ENCODE data around the gene STK40.
A peak's percentile ranks its signal among the peaks of the same experiment; 100 is the strongest.

STK40 gene

DNA sequence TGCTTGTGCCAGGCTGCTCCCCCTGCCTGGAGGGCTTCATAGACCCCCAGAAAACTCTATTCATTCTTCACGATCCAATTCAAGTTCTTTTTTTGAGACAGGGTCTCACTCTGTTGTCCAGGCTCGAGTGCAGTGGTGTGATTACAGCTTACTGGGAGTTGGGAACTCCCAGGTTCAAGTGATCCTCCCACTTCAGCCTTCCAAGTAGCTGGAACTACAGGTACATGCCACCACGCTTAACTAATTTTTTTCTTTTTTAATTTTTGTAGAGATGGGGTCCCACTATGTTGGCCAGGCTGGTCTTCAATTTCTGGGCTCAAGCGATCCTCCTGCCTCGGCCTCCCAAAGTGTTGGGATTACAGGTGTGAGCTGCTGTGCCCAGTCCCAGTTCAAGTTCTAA lies 4.3 kb downstream of the STK40 start:
- TF ChIP-seq MAX (IDR thresholded peaks at IDR 0.05) = no peak

- TF ChIP-seq FOXM1 (IDR thresholded peaks at IDR 0.05; ENCODE audit: borderline replicate concordance, low read depth) (no peak), TAF1 (IDR thresholded peaks at IDR 0.05; ENCODE audit: low read depth) (no peak), YY1 (IDR thresholded peaks at IDR 0.05; ENCODE audit: low read depth) (no peak), ZBTB7A (IDR thresholded peaks at IDR 0.05; ENCODE audit: low read depth) (no peak)
Measured at GRCh38 chr1:36380782-36381181, 4.9 kb downstream of the STK40 start.

DNA sequence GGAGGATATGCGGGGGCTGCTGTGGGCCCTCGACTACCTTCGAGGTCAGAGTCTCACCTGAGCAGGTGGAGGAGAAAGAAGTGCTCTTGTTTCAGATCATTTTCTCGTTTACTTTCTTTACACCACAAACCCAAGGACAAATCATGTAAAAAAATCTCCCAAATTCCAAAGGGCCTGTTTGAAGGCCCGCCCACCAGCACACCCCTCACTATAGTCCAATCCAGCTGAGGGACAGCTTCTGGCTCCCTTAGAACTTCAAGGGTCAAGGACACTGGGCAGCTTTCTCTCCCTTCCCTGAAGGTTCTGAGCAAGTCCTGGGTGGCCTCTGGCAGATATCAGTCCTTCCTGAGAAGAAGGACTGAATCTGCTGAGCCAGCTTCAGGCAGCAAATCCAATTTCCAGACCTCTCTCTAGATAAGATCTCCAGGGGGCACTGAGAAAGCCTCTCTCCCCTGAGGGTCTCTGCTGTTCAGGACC lies 5.5 kb downstream of the STK40 start:
- TF ChIP-seq YY1 (IDR thresholded peaks at IDR 0.05; ENCODE audit: low read depth) (no peak), TEAD4 (IDR thresholded peaks at IDR 0.05) (no peak), RAD21 (IDR thresholded peaks at IDR 0.05; ENCODE audit: low read depth) (no peak), TCF12 (IDR thresholded peaks at IDR 0.05; ENCODE audit: low read depth) (no peak), FOXM1 (IDR thresholded peaks at IDR 0.05; ENCODE audit: borderline replicate concordance, low read depth) (no peak), TAF1 (IDR thresholded peaks at IDR 0.05; ENCODE audit: low read depth) (no peak), NFIC (IDR thresholded peaks at IDR 0.05) (no peak), MAX (IDR thresholded peaks at IDR 0.05) (no peak), REST (IDR thresholded peaks at IDR 0.05; ENCODE audit: low read depth) (no peak), USF1 (IDR thresholded peaks at IDR 0.05) (no peak), EGR1 (IDR thresholded peaks at IDR 0.05) (no peak), CREB1 (IDR thresholded peaks at IDR 0.05; ENCODE audit: low read depth) (no peak), CEBPB (IDR thresholded peaks at IDR 0.05) (no peak), EP300 (IDR thresholded peaks at IDR 0.05; ENCODE audit: borderline replicate concordance) (no peak), ZBTB7A (IDR thresholded peaks at IDR 0.05; ENCODE audit: low read depth) (no peak)

DNA sequence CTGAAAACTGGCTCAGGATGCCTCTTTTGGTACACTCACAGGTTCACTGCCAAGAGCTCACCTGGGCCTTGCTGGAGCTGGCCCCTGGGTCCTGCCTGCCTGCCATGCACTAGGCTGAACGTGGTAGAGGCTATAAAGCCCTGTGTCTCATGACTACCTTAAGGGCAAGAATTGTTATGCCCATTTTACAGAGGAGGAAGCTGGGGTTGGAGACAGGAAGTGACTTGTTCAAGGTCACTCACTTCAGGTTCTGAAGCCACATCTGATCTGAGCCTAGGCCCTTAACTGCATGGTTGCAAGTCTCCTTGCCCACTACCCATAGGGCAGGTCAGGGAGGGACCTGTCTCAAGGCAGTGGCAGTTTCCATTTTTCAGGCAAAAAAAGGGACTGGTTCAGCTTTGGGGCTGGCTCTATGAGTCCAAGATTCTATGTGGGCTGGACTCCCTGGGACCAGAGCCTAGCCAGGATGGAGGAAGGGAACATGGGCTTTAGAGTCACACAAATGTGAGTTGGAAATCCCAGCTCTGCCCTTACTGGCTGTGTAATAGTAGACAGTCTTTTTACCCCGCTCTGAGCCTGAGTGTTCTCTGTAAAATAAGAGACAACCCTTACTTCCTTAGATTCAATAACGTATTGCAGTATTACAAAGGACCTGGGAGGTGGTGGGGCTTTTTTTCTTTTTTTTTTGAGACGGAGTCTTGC lies 7.8 kb downstream of the STK40 start:
- TF ChIP-seq YY1 (IDR thresholded peaks at IDR 0.05; ENCODE audit: low read depth) = no peak

- TF ChIP-seq CREB1 (IDR thresholded peaks at IDR 0.05; ENCODE audit: low read depth) = no peak
- no peak for TF ChIP-seq TEAD4 (IDR thresholded peaks at IDR 0.05)
- no peak for TF ChIP-seq YY1 (IDR thresholded peaks at IDR 0.05; ENCODE audit: low read depth)
- TF ChIP-seq MAX (IDR thresholded peaks at IDR 0.05) = no peak
Measured at GRCh38 chr1:36372617-36373016, 13.1 kb downstream of the STK40 start.

- TF ChIP-seq RAD21 (IDR thresholded peaks at IDR 0.05; ENCODE audit: low read depth) = peak; percentile 59
- no peak for TF ChIP-seq YY1 (IDR thresholded peaks at IDR 0.05; ENCODE audit: low read depth)
Measured at GRCh38 chr1:36369061-36369861, 16.5 kb downstream of the STK40 start.

GRCh38 chr1:36367798-36368197 lies 17.9 kb downstream of the STK40 start:
- no peak for TF ChIP-seq MAX (IDR thresholded peaks at IDR 0.05)
- TF ChIP-seq REST (IDR thresholded peaks at IDR 0.05; ENCODE audit: low read depth) = no peak
- no peak for TF ChIP-seq USF1 (IDR thresholded peaks at IDR 0.05)
- no peak for TF ChIP-seq TEAD4 (IDR thresholded peaks at IDR 0.05)
